GM23248 (cell line): Measurements from ENCODE around the gene PIEZO2.

ENCODE experiments used
- EZH2 ChIP-seq: fragments of 200-600 bp; sonication (generic); IDR thresholded peaks from 2 replicates; pipeline ENCODE4 v1.6.1; 2018; ENCODE audit warnings: antibody characterized with exemption, mild to moderate bottlenecking; ENCODE audit not compliant: insufficient read depth, poor library complexity, severe bottlenecking
- EZH2phosphoT487 ChIP-seq: fragments of 200-600 bp; sonication (generic); IDR thresholded peaks from 2 replicates; pipeline ENCODE4 v1.6.1; 2018; ENCODE audit warnings: antibody characterized with exemption, moderate library complexity, mild to moderate bottlenecking, low read depth; ENCODE audit not compliant: insufficient read depth

DNA sequence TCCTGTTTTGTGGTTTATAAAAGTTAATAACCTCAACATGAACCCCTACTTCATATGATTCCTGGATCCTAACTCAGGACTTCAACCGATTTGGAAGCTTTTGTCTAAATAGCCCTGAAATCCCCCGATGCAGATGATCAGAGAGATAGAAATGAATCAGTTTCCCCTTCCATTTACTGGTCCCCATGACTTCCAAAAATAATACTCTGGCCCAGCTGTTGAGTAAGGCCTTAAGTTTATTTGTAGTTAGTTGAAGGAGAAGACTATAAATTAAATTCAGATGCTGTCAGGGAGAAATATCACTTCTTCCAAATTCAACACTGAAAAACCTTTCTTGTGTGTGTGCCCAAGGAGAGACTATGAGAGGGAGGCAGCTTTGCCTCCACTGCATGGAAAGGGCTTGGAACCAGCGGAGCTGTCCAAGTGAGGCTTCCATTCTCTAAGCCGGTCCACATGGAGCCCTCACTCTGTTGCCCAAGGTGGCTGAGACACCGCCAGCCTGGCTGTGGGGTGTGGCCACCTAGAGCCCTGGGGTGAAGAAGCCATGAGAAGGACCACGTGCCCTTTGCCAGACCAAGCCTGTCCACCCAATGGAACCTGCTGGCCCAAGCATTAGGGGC, 53.6 kb downstream of the PIEZO2 start:
- TF ChIP-seq EZH2phosphoT487 (no peak), EZH2 (no peak)
